NCI-H226 (cell line): ENCODE measurements around the gene MFAP2.

ENCODE experiments used
- DNase-seq: peaks from one replicate; pipeline ENCODE4 v3.0.0-alpha.2; 2015

Gene MFAP2, protein sequence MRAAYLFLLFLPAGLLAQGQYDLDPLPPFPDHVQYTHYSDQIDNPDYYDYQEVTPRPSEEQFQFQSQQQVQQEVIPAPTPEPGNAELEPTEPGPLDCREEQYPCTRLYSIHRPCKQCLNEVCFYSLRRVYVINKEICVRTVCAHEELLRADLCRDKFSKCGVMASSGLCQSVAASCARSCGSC

DNA sequence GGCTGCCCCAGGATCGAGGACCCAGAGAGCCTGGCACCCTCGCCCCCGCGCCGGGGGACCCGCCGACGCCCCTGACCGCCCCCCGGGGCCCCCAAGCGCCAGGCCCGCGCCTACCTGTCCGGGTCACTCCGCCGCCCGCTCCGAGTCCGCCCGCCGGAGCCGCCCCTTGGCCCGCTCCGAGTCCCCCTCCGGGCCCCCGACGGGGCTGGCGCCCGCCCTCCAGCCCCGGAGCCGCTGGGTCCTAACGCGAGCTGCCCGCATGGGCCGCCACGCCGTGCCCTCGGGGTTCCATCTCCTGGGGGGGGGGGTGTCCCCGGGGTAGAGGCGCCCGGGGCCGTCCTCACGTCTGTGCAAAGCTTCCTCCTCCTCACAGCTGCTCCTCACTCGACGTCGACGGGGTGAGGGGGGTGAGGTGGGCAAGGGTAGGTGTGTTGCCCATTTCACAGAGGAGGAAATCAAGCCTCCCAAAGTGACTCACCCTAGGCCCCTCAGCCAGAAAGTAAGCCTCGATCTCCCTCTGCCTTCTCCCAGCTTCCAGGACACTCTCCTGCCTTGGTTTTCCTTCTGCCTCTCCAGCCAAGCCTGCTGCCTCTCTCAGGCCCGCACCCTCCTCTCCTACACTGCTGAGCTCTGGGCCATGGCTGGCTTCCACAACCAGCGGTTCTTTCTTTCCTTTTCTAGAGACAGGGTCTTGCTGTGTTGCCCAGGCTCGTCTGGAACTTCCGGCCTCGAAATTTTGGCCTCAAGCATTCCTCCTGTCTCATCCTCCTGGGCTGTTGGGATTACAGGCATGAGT is at the start of gene MFAP2:
Gene MFAP2 (minus strand): TSS at position 148 of the 796 bp plus-strand sequence. CDS start 2,347 bp downstream, outside the sequence.
- peak; percentile 47 for DNase-seq

DNA sequence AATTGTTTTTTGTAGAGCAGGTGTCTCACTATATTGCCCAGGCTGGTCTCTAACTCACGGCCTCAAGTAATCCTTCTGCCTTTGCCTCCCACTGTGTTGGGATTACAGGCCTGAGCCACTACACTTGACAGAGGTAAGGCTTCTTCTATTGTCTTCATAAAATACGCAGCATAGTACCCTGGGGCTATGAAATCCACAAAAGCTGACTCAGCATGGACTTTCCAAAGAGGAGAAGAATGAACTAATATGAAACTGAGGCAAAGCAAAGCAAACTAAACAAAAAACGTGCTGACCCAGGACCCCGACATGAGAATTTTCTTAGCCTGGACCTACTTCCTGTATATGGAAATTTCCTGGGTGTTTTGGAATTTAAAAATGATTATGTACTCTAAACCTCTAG is 49.8 kb upstream of the MFAP2 start:
- no peak for DNase-seq

DNA sequence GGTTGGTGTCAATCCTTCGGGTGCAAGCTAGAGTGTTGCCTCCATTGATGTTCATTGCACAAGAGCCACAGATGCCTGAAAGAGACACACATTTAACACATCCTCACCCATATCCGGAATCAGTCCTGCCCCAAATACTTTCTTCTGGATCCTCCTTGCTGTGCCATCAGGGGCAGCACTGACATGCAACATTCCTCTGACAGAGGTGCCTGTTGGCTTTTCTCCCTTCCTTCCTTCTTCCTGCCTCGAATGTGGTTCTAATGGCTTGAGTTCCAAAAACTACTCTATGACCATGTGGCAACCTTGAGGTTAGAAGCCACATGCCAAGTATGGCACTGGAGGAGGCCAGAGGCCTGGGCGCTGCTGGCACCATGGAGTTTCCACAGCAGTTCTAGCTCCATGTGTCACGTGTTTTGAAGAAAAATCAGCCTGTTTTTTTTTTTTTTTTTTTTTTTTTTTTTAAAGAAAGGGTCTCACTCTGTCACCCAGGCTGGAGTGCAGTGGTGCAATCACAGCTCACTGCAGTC is 48.3 kb upstream of the MFAP2 start:
- DNase-seq: no peak

DNA sequence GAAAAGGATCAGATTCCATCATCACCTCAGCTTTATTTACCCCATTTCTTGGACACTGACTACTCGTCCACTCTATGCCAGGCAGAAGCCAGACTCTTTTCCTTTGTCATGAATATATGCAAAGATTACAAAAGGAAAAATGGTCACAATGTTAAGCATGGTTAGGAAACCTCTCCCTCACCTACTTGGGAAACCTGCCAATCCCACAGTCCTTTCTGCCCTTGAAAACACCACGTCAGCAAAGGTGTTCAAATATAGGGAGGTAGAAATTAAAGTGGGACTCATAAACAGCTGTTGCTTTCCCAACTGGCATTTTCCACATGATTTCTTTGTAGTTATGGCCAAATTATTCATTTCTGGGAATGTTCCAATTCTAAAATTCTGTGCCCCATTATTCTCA is 47.5 kb upstream of the MFAP2 start:
- no peak for DNase-seq

DNA sequence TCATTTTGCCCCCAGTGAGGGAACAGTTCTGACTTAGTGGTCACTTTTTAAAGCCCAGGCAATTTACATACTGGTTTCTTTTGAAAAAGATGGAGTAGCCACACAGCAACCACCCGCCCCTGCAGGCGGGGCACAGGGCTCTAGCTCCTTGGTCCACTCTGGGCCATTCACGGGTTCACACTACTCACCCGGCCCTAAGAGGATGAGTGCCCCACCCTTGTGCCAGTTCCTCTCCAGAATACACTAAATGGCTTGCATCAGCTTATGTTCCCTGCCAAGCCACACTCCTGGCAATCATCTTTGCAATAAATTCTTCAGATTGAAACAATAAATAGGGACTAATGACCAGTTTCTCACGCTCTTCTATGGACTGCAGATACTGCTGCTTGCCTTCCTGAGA is 47.0 kb upstream of the MFAP2 start:
- no peak for DNase-seq

DNA sequence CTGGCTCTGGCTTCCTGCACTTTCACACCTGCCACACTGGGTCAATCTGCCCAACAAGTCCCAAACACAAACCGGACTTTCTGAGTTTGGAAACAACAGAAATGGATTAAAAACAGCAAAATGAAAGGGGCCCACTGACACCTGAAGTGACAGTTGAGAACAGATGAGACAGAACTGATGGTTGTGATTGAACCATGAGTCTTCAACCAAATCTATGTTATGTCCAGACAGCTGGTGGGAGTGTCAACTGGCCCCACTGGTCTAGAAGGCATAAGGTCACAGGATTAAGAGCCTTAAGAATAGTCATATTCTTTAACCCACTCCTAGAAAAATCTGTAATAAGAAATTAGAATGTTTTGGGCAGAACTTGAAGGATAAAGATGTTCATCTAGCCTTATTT is 44.3 kb upstream of the MFAP2 start:
- no peak for DNase-seq

DNA sequence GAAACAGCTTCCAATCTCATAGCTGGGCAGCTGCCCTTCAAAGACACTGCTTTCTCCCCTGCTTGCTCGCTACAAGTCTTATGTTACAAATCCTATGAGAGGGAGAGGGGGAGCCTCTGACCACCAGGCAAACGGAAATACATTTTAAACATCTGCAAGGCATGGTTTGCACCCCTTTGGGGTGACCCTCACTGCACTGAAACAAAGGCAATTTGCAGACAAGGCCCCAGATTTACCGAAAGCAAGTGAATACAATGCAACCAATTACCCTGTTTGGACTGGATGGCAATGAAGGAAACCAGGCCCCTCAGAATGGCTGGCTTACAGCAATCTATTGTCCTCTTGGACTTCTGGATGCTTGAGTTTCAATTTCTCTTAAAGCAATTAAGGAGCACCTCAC is 43.2 kb upstream of the MFAP2 start:
- no peak for DNase-seq

DNA sequence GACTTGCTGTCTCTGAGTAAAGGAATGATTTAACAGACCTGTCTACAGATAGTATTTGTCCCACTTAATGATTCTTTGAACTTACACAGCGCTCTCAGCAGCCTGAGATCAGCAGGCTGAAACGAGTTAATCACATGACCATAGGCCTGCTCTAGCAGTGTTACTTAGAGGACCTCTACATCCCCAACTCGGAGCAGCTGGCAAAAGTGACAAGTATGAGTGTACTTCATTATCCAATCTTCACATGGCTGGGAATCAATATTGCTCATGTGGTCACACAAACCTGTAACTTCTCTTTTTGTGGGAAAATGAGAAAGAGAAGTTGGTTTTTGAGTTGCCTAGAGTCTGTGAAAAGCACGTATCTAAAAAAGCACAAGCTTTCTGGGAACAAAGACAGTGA is 42.7 kb upstream of the MFAP2 start:
- DNase-seq: no peak

DNA sequence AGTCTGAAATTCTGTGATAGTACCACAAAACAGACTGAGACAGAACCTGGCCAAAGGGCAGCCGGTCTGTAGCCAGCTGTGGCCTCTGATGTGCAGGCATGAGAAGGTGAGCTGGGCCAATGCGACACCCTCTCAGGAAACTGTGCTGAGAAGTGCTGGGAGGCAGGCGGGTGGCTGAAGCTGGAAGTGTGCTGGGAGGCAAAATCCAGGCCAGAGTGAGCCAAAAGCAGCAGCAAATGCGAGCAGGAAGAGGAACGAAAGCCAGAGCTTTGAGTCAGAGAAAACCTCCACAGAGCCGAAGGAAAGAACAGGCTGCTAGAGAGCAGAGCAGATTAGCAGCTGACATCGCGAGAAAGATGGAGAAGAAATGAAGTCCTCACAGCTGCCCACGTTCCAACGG is 41.5 kb upstream of the MFAP2 start:
- no peak for DNase-seq

DNA sequence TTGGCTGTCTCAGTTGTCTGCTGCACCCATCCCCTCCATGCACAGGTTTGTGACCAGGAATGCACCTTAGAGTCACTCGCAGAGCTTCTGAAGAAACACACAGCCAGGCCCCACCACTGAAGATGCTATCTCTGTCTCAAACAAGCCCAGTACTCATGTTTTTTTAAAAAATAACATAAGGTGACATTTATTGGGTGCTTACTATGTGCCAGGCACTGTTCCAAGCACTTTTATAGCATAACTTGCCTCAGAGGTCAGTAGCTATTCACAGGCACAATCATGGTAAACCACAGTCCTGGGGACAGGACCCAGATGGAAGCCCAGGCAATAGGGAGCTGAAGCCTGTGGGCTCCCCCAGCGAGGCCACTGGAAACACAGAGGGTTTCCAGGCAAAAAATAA is 40.1 kb upstream of the MFAP2 start:
- DNase-seq: no peak

DNA sequence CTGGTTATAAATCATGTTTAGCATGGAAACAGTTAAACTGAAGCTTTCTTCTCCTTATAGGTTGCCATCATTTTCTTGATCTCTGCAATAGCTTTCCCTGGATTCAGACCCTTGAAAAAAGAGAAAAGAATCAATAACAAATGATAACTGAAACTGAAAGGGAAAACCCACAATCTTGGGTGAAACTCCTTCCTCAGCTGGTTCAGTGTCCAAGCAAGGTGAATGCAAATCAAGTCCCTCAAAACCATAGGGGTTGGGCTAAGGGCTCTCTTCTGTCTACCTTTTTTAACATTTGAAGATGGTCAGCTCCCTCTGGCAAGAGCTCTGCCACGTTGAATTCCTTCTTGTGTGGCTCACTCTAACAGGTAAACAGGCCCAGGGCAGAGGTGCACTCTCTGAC is 38.4 kb upstream of the MFAP2 start:
- no peak for DNase-seq

DNA sequence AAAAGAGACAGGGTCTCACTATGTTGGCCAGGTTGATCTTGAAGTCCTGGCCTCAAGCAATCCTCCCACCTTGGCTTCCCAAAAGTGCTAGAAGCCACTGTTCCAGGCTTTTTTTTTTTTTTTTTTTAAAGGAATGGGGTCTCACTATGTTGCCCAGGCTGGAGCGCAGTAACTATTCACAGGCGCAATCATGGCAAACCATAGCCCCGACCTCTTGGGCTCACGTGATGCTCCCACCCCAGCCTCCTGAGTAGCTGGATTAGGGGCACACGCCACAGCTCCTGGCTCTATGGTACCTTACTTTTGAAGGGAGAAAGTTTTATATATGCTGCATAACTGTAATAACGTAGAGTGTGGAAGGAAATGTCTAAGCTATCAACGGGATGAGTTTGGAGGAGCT is 37.0 kb upstream of the MFAP2 start:
- DNase-seq: no peak

DNA sequence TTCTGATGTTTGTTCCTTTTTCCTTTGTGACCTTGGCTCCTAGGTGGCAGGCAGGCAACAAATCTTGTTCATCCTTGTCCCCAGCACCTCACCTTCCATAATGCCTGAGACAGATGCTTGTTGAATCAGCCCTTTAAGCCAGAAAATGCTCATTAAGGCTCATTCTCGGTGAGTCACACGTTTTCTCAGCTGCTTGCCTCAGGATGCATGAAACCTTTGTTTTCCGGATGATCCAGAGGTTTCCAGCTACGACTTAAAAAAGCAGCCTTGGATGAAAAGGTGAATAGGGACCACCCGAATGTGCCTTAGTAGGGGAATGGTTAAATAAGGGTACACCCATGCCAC is 35.9 kb upstream of the MFAP2 start:
- DNase-seq: no peak

DNA sequence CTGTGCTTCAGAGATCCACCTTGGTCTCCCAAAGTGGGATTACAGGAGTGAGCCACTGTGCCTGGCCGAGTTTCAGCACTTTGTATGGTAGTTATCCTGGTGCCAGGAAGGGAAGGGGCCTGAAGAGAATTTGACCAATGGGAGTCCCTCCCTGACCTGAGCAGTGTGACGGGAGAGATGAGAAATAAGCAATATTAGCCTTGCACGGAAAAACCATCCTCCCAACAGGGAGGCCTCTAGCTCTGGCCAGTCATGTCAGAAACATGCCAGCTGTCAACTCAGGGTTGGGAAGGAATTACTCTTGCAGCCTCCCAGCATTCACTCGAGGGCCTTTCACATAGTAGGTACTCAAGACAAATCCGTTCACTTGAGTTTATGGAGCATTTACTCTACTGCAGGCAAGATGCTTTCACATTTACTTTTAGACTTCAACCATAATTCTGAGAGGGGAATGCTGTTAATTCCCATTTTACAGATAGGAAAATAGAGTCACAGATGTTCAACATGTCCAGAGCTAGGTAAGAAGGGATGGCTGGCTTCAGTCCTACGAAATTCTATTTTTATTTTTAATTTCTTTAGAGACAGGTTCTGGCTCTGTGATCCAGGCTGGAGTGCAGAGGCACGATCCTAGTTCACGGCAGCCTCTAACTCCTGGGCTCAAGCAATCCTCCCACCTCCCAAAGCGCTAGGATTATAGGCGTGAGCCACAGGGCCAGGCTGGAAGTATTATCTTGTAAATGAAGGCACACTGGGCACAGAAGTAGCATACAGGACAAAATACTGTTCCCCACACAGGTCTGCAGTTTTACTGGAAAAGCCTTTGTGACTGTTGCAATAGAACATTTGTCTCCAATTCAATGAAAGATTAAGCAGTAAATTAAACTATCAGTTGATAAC is 34.5 kb upstream of the MFAP2 start:
- DNase-seq: no peak

DNA sequence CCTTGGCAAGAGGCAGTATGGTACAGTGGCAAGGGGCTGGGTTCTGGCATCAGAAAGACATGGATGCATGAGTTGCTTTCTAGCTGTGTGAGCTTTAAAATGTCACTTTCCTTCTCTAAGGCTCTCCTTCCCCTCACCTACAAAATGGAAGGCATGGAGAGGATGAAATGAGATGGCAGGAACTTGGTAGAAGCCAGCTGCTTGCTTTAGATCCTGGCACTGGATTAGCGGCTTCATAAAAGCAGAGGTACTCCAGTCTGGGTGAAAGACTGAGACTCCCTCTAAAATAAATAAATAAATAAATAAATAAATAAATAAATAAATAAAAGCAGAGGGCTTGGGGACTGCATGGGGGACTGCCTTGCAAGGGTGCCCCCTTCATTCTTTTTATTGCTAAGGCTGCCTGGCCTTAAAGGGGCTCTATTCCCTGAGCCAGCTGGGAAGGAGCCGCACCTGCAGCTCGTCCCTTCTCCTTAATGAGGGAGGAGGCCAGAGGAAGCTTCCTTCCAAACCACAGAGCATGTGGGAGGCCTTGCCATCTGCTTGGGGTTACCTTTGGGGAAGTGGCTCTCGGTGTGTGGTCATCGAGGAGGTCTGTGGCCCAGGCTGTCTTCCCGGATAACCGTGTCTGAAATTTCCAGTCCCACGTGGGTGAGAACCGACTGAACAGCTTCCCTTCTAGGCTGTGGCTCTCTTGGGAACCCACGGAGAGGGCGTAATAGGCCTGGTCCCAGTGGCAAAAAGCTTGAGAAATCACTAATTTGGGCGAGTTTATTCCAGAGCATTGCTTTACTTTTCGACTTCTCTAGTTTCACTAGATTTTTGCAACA is 33.3 kb upstream of the MFAP2 start:
- DNase-seq: no peak

DNA sequence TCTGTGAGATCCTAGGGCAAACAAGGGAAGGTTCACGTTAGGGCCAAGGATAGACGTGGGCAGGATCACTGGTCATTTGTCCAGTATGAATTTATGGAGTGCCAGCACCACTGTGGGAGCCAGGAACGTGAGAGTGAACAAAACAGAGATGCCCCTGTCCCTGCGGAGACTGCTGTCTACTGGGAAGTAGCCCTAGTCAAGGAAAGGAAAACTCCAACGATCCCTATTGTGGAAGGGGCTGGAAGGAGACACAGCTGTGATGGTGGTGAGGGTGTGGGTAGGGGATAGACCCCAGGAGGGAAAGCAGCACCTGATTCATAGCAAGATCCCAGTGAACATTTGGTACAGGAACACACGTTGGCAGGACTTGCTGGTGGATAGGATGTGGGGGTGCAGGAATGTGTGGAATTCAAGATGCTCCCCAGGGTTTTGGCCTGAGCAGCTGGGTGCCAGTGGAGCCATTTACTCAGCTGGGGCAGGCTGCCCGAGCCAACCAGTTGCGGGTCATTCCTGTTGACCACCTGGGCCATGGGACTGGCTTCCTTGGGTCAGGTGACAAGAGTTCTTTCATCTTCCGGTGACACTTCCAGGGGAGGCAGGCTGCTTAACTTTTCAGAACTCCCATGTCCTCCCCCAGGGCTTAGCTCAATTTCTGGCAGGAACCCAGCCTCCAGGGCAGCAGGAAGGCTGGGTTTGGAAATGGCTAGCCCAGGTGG is 32.5 kb upstream of the MFAP2 start:
- peak; percentile 61 for DNase-seq

DNA sequence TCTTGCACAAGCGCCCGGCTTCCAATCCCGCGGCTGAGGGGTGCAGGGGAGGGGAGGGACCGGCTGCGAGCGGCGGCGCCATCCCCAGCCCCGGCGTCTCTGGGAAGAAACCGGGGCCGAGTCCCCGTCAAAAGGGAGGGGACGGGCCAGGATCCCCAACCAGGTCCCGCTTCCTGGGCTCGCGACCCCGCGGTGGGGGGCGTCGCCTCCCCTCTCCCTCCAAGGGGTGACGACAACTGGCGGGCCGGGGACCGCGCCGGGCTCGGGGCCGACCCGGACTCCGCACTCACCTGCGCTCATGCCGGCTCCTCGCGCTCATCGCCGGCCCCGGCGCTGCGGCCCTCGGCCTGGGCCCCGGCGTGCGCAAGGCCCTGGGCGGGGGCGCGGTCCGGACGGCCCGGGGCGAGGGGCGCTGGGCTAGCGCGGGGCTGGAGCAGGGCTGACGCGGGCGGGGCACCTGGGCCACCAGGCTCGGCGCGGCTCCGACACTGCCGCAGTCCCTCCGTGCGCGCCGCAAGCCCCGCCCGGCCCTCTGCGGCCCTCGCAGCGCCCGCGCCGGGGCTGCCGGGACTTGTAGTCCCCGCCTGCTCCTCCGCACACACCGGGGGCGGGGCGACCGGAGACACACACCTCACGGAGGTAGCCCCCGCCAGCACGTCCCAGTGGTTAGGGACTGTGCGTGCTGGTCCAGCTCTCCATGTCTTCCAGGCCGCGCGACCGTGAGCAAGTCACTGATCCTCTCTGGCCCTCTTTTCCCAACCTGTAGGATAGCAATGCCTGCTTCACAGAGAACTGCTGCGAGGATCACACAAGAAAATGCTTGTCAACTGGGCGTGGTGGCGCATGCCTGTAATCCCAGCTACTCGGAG is 31.3 kb upstream of the MFAP2 start, which contains the start of gene ATP13A2:
Gene ATP13A2 (minus strand): TSS at position 490 of the 869 bp plus-strand sequence. CDS start 190 bp downstream, at position 300.
- peak; percentile 72 for DNase-seq

DNA sequence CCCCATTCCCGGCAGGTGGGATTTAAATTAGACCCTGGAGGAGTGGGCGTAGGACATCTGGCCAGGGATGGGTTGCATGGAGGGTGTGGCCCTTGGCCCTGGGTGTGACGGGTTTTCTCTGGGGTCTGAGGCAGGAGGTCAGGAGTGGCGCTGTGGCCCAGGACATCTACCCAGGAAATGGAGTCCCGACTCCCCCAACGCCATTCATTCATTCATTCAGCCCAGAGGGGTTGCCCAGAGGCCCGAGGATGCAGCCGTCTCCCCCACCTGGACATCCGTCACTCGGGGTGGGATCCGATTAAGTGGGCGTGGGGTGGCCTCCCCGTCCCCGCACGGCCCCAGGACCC is 30.6 kb upstream of the MFAP2 start:
- DNase-seq: no peak

DNA sequence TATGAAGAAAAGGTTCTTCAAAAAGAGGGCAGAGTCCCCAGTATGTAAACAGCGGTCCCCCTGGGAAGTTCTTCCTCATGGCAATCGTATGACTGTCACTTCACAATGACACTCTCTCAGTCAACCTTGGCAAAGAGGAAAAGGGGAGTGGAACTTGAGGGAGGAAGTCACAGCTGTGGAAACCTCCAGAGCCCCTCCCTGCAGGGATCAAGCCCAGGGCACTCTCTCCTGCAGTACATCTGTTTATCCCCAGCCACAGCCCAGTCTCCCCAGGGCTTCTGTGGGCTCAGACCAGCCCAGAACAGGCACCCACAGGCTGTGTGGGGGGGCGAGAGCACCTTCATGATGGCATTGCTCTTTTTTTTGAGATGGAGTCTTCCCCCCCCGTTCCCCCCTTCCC is 29.3 kb upstream of the MFAP2 start:
- DNase-seq: no peak

DNA sequence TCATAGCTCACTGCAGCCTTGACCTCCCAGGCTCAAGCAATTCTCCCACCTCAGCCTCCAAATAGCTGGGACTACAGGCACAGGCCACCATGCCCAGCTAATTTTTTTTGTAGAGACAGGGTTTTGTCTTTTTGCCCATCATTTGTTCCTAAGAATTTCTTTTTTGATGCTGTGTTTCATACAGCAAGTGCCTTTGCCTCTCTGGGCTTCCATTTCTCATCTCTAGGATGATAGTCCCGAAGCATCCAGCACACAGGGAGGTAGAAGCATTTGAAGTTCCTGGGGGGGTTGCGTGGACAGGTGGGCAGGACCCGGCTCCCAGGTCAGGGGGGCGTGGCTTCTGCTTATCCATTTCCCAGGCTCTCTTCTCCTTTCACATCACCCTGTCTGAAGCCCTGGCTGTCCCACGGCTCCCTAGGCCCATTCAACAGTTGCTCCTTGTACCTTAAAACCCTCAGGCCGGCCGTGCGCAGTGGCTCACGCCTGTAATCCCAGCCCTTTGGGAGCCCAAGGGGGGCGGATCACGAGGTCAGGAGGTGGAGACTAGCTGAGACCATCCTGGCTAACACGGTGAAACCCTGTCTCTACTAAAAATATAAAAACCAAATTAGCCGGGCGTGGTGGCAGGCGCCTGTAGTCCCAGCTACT is 27.9 kb upstream of the MFAP2 start:
- no peak for DNase-seq
